CD4-positive, CD25-positive, alpha-beta regulatory T cell (primary cell): ENCODE data around the gene PIAS2. TPM values are rescaled to one million over a fixed set of nuclear protein-coding genes. Genes with fewer than 3 reads are reported as not detected.

Experiments used
- ATAC-seq, 2 donors: fragments of 150-1000 bp; cut with Tn5 transposase; one replicate each; pipeline ENCODE4 v1.10.0; 2021; ENCODE audit warnings: low read depth in 2 of 2, moderate number of reproducible peaks in 2 of 2, moderate library complexity in 1 of 2
- DNase-seq, 3 donors: peaks; one replicate each; pipeline versions ENCODE4 v3.0.0 to v3.0.0-alpha.2; 2012 to 2022; ENCODE audit warnings: mixed read lengths in 1 of 3
- H3K27ac ChIP-seq: one replicate; pipeline ENCODE4 v1.7.0; 2013; ENCODE audit warnings: mild to moderate bottlenecking, low read length; ENCODE audit not compliant: insufficient read depth, poor library complexity, severe bottlenecking
- H3K27me3 ChIP-seq: one replicate; pipeline ENCODE4 v1.7.0; 2013; ENCODE audit warnings: low read length; ENCODE audit not compliant: control insufficient read depth, insufficient read depth
- H3K36me3 ChIP-seq: one replicate; pipeline ENCODE4 v1.7.0; 2013; ENCODE audit warnings: mild to moderate bottlenecking, low read length, moderate library complexity; ENCODE audit not compliant: control insufficient read depth, insufficient read depth
- H3K4me1 ChIP-seq: 2 replicates; pipeline ENCODE4 v1.7.0; 2013; ENCODE audit warnings: mild to moderate bottlenecking, low read length; ENCODE audit not compliant: insufficient read depth, control insufficient read depth, poor library complexity, severe bottlenecking
- H3K4me3 ChIP-seq: one replicate; pipeline ENCODE4 v1.7.0; 2013; ENCODE audit warnings: low read depth, mild to moderate bottlenecking, low read length, moderate library complexity
- H3K9me3 ChIP-seq, 2 experiments: 1 replicate in 1 of 2; 2 replicates in 1 of 2; pipeline ENCODE4 v1.7.0; 2013; ENCODE audit warnings: low read length in 2 of 2, mild to moderate bottlenecking in 1 of 2, moderate library complexity in 1 of 2; ENCODE audit not compliant: control insufficient read depth in 2 of 2
- H3K27ac Mint-ChIP-seq, 3 donors: one replicate each; pipeline ENCODE4 v1.8.0; 2020 to 2022; ENCODE audit warnings: mild to moderate bottlenecking in 3 of 3, mixed read lengths in 3 of 3, moderate library complexity in 2 of 3
- H3K27me3 Mint-ChIP-seq: one replicate; pipeline ENCODE4 v1.8.0; 2022; ENCODE audit warnings: mild to moderate bottlenecking, mixed read lengths
- H3K36me3 Mint-ChIP-seq: one replicate; pipeline ENCODE4 v1.8.0; 2020; ENCODE audit warnings: mixed read lengths
- H3K4me1 Mint-ChIP-seq, 4 donors: one replicate each; pipeline ENCODE4 v1.8.0; 2020 to 2022; ENCODE audit warnings: mixed read lengths in 4 of 4, mild to moderate bottlenecking in 1 of 4
- H3K4me3 Mint-ChIP-seq, 4 donors: one replicate each; pipeline ENCODE4 v1.8.0; 2020 to 2022; ENCODE audit warnings: mild to moderate bottlenecking in 4 of 4, mixed read lengths in 4 of 4, moderate library complexity in 3 of 4
- H3K9me3 Mint-ChIP-seq, 7 donors: one replicate each; pipeline ENCODE4 v1.8.0; 2020 to 2022; ENCODE audit warnings: mixed read lengths in 7 of 7, mild to moderate bottlenecking in 3 of 7, moderate library complexity in 2 of 7
- polyA plus RNA-seq, 4 donors: library from polyadenylated mRNA; unstranded; fragments of 300-500 nt; fragmentation: Illumina TruSeq; gene quantifications; one replicate each; pipeline ENCODE4 v1.2.3, GENCODE V29; 2021
- total RNA-seq: library from RNA; stranded (reverse); gene quantifications from one replicate; pipeline ENCODE4 v1.2.3, GENCODE V29; 2022

Gene PIAS2
- total and polyA plus RNA-seq, 5 donors from 2014 or later: 13.2 to 33.6 (median 18.7) TPM

GRCh38 chr18:46771141-46771540, 146.2 kb downstream of the PIAS2 start:
- no peak overlapping the region for H3K27ac ChIP-seq
- ATAC-seq (no peak), DNase-seq (no peak)
- peaks cover 4% of the 10 kb centered on the region for H3K27me3 Mint-ChIP-seq
- no peaks in the 10 kb centered on the region for H3K36me3 ChIP-seq
- no peaks in the 10 kb centered on the region for H3K4me1 Mint-ChIP-seq
- H3K36me3 Mint-ChIP-seq: no peaks in the 10 kb centered on the region
- H3K4me3 Mint-ChIP-seq: no peak overlapping the region
- no peak overlapping the region for H3K4me3 ChIP-seq
- H3K4me1 ChIP-seq: no peaks in the 10 kb centered on the region
- H3K9me3 Mint-ChIP-seq: no peaks in the 10 kb centered on the region
- H3K27ac Mint-ChIP-seq: no peak overlapping the region
- H3K27me3 ChIP-seq: no peaks in the 10 kb centered on the region
- no peaks in the 10 kb centered on the region for H3K9me3 ChIP-seq

DNA sequence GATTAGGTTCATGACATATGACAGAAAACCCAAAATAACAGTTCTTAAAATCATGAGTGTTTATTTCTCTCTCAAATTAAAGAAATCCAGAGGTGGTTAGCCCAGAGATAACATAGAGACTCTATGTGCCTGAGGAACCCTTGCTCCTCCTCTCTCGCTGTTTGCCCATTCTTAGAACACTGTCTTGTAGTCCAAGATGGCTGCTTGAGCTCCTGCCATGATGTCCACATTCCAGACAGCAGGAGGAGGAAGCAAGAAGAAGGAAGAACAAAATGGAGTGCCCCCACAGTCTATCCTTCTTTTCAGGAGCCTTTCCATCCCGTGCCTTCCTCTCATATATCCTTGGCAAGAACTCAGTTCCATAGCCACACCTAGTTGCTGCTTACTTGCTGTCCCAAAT, 146.6 kb downstream of the PIAS2 start:
- H3K4me1 Mint-ChIP-seq: no peaks in the 10 kb centered on the region
- H3K27me3 Mint-ChIP-seq: peaks cover 5% of the 10 kb centered on the region
- H3K27me3 ChIP-seq: no peaks in the 10 kb centered on the region
- DNase-seq: no peak
- H3K4me1 ChIP-seq: no peaks in the 10 kb centered on the region
- no peaks in the 10 kb centered on the region for H3K36me3 Mint-ChIP-seq
- no peaks in the 10 kb centered on the region for H3K9me3 Mint-ChIP-seq
- no peaks in the 10 kb centered on the region for H3K36me3 ChIP-seq
- ATAC-seq: no peak
- no peak overlapping the region for H3K4me3 ChIP-seq
- no peak overlapping the region for H3K4me3 Mint-ChIP-seq
- no peak overlapping the region for H3K27ac Mint-ChIP-seq
- H3K9me3 ChIP-seq: no peaks in the 10 kb centered on the region
- no peak overlapping the region for H3K27ac ChIP-seq

GRCh38 chr18:46768166-46768921, 149.0 kb downstream of the PIAS2 start:
- H3K4me1 Mint-ChIP-seq: no peaks in the 10 kb centered on the region
- H3K36me3 ChIP-seq: no peaks in the 10 kb centered on the region
- no peaks in the 10 kb centered on the region for H3K36me3 Mint-ChIP-seq
- H3K27me3 ChIP-seq: peaks cover 4% of the 10 kb centered on the region
- H3K27ac Mint-ChIP-seq: no peak overlapping the region
- no peak overlapping the region for H3K4me3 ChIP-seq
- no peaks in the 10 kb centered on the region for H3K4me1 ChIP-seq
- no peak overlapping the region for H3K27ac ChIP-seq
- no peak overlapping the region for H3K4me3 Mint-ChIP-seq
- H3K9me3 ChIP-seq: no peaks in the 10 kb centered on the region
- peaks cover 9% of the 10 kb centered on the region for H3K27me3 Mint-ChIP-seq
- ATAC-seq: no peak
- no peaks in the 10 kb centered on the region for H3K9me3 Mint-ChIP-seq
- no peak for DNase-seq

GRCh38 chr18:46767217-46767616, 150.1 kb downstream of the PIAS2 start:
- Histone ChIP-seq H3K9me3 (no peaks in the 10 kb centered on the region), H3K27ac (no peak overlapping the region), H3K4me3 (no peak overlapping the region), H3K4me1 (no peaks in the 10 kb centered on the region), H3K27me3 (peaks cover 5% of the 10 kb centered on the region), H3K36me3 (no peaks in the 10 kb centered on the region)
- no peak overlapping the region for H3K27ac Mint-ChIP-seq
- no peak overlapping the region for H3K4me3 Mint-ChIP-seq
- peaks cover 9% of the 10 kb centered on the region for H3K27me3 Mint-ChIP-seq
- ATAC-seq (no peak), DNase-seq (no peak)
- H3K9me3 Mint-ChIP-seq: no peaks in the 10 kb centered on the region
- no peaks in the 10 kb centered on the region for H3K36me3 Mint-ChIP-seq
- H3K4me1 Mint-ChIP-seq: no peaks in the 10 kb centered on the region

- peaks cover 24% of the 10 kb centered on the region for H3K27me3 ChIP-seq
- Mint-ChIP-seq H3K4me1 (no peaks in the 10 kb centered on the region), H3K27me3 (peaks cover 16% of the 10 kb centered on the region), H3K9me3 (no peaks in the 10 kb centered on the region), H3K27ac (no peak overlapping the region), H3K36me3 (no peaks in the 10 kb centered on the region), H3K4me3 (no peak overlapping the region)
- H3K36me3 ChIP-seq: no peaks in the 10 kb centered on the region
- H3K27ac ChIP-seq: no peak overlapping the region
- no peaks in the 10 kb centered on the region for H3K4me1 ChIP-seq
- ATAC-seq: no peak
- DNase-seq: no peak
- no peak overlapping the region for H3K4me3 ChIP-seq
- H3K9me3 ChIP-seq: no peaks in the 10 kb centered on the region
Observed at GRCh38 chr18:46764586-46764985, 152.7 kb downstream of the PIAS2 start.

- no peaks in the 10 kb centered on the region for H3K36me3 ChIP-seq
- no peaks in the 10 kb centered on the region for H3K36me3 Mint-ChIP-seq
- peaks cover 0 to 10% (median 1%) of the 10 kb centered on the region in 4 donors for H3K4me1 Mint-ChIP-seq
- DNase-seq (no peak), ATAC-seq (no peak)
- no peak overlapping the region for H3K4me3 Mint-ChIP-seq
- no peak overlapping the region for H3K27ac ChIP-seq
- no peaks in the 10 kb centered on the region for H3K9me3 ChIP-seq
- H3K27me3 Mint-ChIP-seq: peaks cover 37% of the 10 kb centered on the region
- H3K4me3 ChIP-seq: no peak overlapping the region
- H3K9me3 Mint-ChIP-seq: no peaks in the 10 kb centered on the region
- peaks cover 29% of the 10 kb centered on the region for H3K27me3 ChIP-seq
- H3K27ac Mint-ChIP-seq: no peak overlapping the region
- no peaks in the 10 kb centered on the region for H3K4me1 ChIP-seq
Observed at GRCh38 chr18:46761059-46761769, 156.1 kb downstream of the PIAS2 start.

DNA sequence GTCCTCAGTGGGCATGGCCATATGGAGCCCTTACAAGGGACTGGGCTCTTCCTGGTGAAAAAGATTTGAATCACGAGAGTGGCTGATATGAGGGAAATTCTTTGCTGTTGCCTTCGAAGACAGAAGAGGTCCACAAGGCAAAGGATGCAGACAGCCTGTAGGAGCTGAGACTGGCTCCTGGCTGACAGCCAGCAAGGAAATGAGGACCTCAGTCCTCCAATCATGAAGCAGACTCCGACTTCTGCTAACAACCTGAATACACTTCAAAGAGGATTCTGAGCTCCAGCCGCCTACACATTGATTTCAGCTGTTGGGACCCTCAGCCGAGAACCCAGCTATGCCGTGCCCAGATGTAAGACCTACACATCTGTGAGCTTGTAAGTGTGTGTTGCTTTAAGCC, 157.4 kb downstream of the PIAS2 start:
- no peaks in the 10 kb centered on the region for H3K4me1 ChIP-seq
- no peak overlapping the region for H3K4me3 ChIP-seq
- Mint-ChIP-seq H3K4me3 (no peak overlapping the region), H3K27ac (no peak overlapping the region), H3K27me3 (peaks cover 45% of the 10 kb centered on the region), H3K9me3 (no peaks in the 10 kb centered on the region), H3K4me1 (peaks cover 0 to 16% (median 4%) of the 10 kb centered on the region in 4 donors), H3K36me3 (no peaks in the 10 kb centered on the region)
- H3K36me3 ChIP-seq: no peaks in the 10 kb centered on the region
- H3K27me3 ChIP-seq: peaks cover 37% of the 10 kb centered on the region
- H3K27ac ChIP-seq: no peak overlapping the region
- no peak for ATAC-seq
- H3K9me3 ChIP-seq: no peaks in the 10 kb centered on the region
- no peak for DNase-seq
